Measurements from ENCODE around the gene CAMTA1. TPM values are rescaled to one million over a fixed set of nuclear protein-coding genes. Genes with fewer than 3 reads are reported as not detected.

CAMTA1 gene
- total RNA-seq, 4 donors from 2014 or later: 45.3 to 68.9 (median 62.0) TPM

DNA sequence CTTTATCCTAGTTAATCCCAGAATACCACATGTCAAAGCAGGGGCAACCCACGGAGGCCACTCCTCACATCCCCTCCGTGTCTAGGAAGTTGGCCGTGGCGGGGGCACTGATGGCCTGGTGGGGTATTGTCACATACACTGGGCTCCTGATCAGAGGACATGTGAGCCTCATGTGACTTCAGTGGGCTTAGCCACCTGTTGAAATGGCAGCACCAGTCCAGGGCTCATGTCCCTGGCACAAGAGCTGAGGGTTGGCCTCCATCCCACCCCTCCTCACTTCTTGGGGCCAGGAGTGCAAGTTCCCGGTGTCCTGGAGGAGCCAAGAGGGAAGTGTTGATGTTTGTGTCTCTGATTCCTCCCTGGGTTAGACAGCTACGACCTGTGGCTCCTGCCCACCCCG is 313.4 kb downstream of the CAMTA1 start:
- DNase-seq (ENCODE audit: low spot score): no peak
- no peak for ATAC-seq (ENCODE audit: low FRiP score)
- TF ChIP-seq, protein P1, sequence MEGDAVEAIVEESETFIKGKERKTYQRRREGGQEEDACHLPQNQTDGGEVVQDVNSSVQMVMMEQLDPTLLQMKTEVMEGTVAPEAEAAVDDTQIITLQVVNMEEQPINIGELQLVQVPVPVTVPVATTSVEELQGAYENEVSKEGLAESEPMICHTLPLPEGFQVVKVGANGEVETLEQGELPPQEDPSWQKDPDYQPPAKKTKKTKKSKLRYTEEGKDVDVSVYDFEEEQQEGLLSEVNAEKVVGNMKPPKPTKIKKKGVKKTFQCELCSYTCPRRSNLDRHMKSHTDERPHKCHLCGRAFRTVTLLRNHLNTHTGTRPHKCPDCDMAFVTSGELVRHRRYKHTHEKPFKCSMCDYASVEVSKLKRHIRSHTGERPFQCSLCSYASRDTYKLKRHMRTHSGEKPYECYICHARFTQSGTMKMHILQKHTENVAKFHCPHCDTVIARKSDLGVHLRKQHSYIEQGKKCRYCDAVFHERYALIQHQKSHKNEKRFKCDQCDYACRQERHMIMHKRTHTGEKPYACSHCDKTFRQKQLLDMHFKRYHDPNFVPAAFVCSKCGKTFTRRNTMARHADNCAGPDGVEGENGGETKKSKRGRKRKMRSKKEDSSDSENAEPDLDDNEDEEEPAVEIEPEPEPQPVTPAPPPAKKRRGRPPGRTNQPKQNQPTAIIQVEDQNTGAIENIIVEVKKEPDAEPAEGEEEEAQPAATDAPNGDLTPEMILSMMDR (IDR thresholded peaks at IDR 0.05): no peak

DNA sequence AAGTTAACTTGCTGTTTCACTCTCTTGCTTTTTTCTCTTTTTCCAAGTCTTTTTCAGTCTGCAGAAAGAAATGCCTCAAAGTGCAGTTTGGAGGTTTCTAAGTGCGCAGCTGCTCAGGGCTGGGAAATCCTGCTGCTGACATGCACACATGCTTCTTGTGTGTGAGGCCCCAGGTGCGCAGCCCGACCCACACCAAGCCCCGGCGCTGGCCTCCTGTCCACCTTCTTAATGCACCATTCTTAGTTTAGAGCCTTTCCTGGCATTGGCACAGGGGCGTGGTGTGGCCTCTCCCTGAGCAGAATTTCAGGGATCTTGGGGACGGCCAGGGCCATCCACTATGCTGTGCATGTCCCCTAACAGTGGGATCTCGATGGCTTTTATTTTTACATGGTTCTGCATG is 315.2 kb downstream of the CAMTA1 start:
- ATAC-seq (ENCODE audit: low FRiP score): no peak
- TF ChIP-seq, protein P1 (IDR thresholded peaks at IDR 0.05): no peak
- no peak for DNase-seq (ENCODE audit: low spot score)

DNA sequence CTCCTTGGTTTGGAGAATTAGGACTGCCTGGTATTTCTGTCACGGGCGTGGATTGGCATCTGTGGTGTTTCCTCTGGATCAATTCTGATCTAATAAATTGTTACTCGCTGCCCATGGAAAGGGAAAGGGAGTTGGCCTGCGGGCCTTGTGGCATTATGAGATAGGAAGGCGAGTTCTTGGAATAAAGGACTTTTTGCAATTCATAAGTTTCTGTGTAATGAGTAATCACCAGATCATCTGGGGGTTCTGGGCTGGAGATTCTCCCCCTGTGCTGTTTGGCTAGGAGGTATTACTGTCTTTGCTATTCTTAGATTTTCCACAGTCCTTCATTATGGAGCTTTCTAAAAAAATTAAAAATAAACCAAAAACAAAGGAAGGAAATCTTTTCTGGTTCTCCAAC is 315.9 kb downstream of the CAMTA1 start:
- TF ChIP-seq, protein P1 (IDR thresholded peaks at IDR 0.05): no peak

DNA sequence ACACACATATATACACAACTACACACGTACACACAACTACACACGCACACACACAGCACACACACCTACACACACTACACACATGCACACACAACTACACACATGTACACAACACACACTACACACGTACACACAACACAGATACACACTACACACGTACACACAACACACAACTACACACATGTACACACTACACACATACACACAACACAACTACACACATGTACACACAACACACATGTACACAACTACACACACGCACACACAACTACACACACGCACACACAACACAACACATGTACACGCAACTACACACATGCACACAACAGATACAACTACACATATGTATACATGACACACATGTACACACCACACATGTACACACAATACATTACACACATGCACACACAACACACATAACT is 318.1 kb downstream of the CAMTA1 start:
- ATAC-seq (ENCODE audit: low FRiP score) (no peak), DNase-seq (ENCODE audit: low spot score) (no peak)
- TF ChIP-seq, protein P1 (IDR thresholded peaks at IDR 0.05): no peak

More for the DNA sequence above, 315.9 kb downstream of the CAMTA1 start:
- DNase-seq (ENCODE audit: low spot score) (no peak), ATAC-seq (ENCODE audit: low FRiP score) (no peak)

DNA sequence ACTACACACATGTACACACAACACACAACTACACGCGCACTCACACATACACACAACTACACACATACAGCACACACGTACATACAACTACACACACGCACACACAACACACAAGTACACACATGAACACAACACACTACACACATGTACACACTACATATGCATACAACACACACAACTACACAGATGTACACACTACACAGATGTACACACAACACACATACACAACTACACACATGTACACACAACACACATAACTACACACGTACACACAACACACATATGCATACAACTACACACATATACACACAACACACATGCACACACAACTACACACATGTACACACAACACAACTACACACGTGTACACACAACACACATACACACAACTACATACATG is 318.6 kb downstream of the CAMTA1 start:
- ATAC-seq (ENCODE audit: low FRiP score) (no peak), DNase-seq (ENCODE audit: low spot score) (no peak)
- TF ChIP-seq, protein P1 (IDR thresholded peaks at IDR 0.05): no peak

DNA sequence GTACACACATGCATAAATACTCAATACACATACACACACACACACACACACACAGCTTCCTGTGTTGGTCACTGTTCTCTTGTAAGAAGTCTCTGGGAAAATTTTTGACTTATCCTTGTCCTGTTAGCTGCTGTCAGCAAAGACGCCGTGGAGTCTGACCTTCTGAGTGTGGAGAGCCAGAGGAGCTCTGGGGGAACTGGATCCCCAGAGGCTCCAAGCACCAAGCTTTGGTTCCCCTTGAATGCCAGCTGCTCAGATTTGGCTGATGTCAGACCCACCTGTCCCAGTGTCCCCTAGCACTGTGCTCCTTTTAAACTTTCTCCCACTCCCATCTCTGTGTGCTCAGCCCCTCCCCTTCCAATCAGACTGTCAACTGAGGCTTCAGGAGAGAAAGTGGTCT is 319.1 kb downstream of the CAMTA1 start:
- ATAC-seq (ENCODE audit: low FRiP score) (no peak), DNase-seq (ENCODE audit: low spot score) (no peak)
- TF ChIP-seq, protein P1 (IDR thresholded peaks at IDR 0.05): no peak

DNA sequence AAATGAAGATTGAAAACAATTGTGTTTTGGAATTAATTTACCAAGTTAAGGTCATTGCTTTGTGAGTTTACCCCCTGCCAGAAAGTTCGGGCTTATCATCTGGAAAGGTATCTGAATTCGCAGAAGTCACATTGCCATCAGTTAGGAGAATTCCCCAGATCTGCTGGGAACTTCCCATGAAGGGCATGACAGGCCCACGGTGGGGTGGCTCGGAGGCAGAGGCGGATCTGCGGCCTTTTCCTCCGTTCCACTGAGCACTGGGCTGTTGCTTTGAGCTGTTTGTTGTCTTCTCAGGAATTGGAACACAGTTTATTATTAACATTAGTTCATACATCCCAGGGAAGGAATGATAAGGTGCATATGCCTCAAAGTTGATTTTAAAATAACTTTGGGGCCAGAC is 320.0 kb downstream of the CAMTA1 start:
- DNase-seq (ENCODE audit: low spot score) (no peak), ATAC-seq (ENCODE audit: low FRiP score) (no peak)

More for the DNA sequence above, 320.0 kb downstream of the CAMTA1 start:
- TF ChIP-seq, protein P1 (IDR thresholded peaks at IDR 0.05): no peak

Measured in omental fat pad (tissue), 4 donors.